ENCODE data around the gene IL13RA1.
A peak's percentile ranks its signal among the peaks of the same experiment; 100 is the strongest.

IL13RA1 gene

GRCh38 chrX:118718737-118719136, 8.7 kb upstream of the IL13RA1 start:
- TF ChIP-seq REST (IDR thresholded peaks at IDR 0.05; ENCODE audit: insufficient read depth in 1 of 2, low read depth in 2 of 2, low read length in 2 of 2) (no peak), FOXP2 (optimal IDR thresholded peaks at IDR 0.05; ENCODE audit: borderline replicate concordance, extremely low read depth, extremely low read length, insufficient read depth) (no peak), SIN3A (IDR thresholded peaks at IDR 0.05; ENCODE audit: borderline replicate concordance, insufficient read depth, low read length) (no peak), TAF1 (IDR thresholded peaks at IDR 0.05; ENCODE audit: borderline replicate concordance, insufficient read depth, low read length) (no peak), POLR2AphosphoS5 (IDR thresholded peaks at IDR 0.05; ENCODE audit: low read depth, low read length) (no peak)

- TF ChIP-seq REST (IDR thresholded peaks at IDR 0.05; ENCODE audit: insufficient read depth in 1 of 2, low read depth in 2 of 2, low read length in 2 of 2) = no peak
- no peak for TF ChIP-seq TAF1 (IDR thresholded peaks at IDR 0.05; ENCODE audit: borderline replicate concordance, insufficient read depth, low read length)
- no peak for TF ChIP-seq SIN3A (IDR thresholded peaks at IDR 0.05; ENCODE audit: borderline replicate concordance, insufficient read depth, low read length)
- no peak for TF ChIP-seq FOXP2 (optimal IDR thresholded peaks at IDR 0.05; ENCODE audit: borderline replicate concordance, extremely low read depth, extremely low read length, insufficient read depth)
- TF ChIP-seq POLR2AphosphoS5 (IDR thresholded peaks at IDR 0.05; ENCODE audit: low read depth, low read length) = no peak
Observed at GRCh38 chrX:118720058-118720707, 7.2 kb upstream of the IL13RA1 start.

- TF ChIP-seq REST (IDR thresholded peaks at IDR 0.05; ENCODE audit: insufficient read depth in 1 of 2, low read depth in 2 of 2, low read length in 2 of 2) = no peak
- no peak for TF ChIP-seq POLR2AphosphoS5 (IDR thresholded peaks at IDR 0.05; ENCODE audit: low read depth, low read length)
- TF ChIP-seq TAF1 (IDR thresholded peaks at IDR 0.05; ENCODE audit: borderline replicate concordance, insufficient read depth, low read length) = no peak
Observed at GRCh38 chrX:118723376-118723775, 4.0 kb upstream of the IL13RA1 start.

GRCh38 chrX:118724365-118724764, 3.0 kb upstream of the IL13RA1 start:
- no peak for TF ChIP-seq TAF1 (IDR thresholded peaks at IDR 0.05; ENCODE audit: borderline replicate concordance, insufficient read depth, low read length)
- TF ChIP-seq REST (IDR thresholded peaks at IDR 0.05; ENCODE audit: insufficient read depth in 1 of 2, low read depth in 2 of 2, low read length in 2 of 2) = no peak
- TF ChIP-seq POLR2AphosphoS5 (IDR thresholded peaks at IDR 0.05; ENCODE audit: low read depth, low read length) = no peak
- no peak for TF ChIP-seq FOXP2 (optimal IDR thresholded peaks at IDR 0.05; ENCODE audit: borderline replicate concordance, extremely low read depth, extremely low read length, insufficient read depth)
- TF ChIP-seq SIN3A (IDR thresholded peaks at IDR 0.05; ENCODE audit: borderline replicate concordance, insufficient read depth, low read length) = no peak

- TF ChIP-seq POLR2AphosphoS5 (IDR thresholded peaks at IDR 0.05; ENCODE audit: low read depth, low read length) (no peak), REST (IDR thresholded peaks at IDR 0.05; ENCODE audit: insufficient read depth in 1 of 2, low read depth in 2 of 2, low read length in 2 of 2) (0 out of 4 replicates have a peak, but pooled peaks of 1 of the 2 experiments have one; percentile 10), SIN3A (IDR thresholded peaks at IDR 0.05; ENCODE audit: borderline replicate concordance, insufficient read depth, low read length) (no peak), FOXP2 (optimal IDR thresholded peaks at IDR 0.05; ENCODE audit: borderline replicate concordance, extremely low read depth, extremely low read length, insufficient read depth) (no peak), TAF1 (IDR thresholded peaks at IDR 0.05; ENCODE audit: borderline replicate concordance, insufficient read depth, low read length) (no peak)
Observed at GRCh38 chrX:118724775-118725174, 2.6 kb upstream of the IL13RA1 start.
